Astrocyte (in vitro differentiated cells and primary cell): ENCODE data around the gene ZFAND2B. TPM values are rescaled to one million over a fixed set of nuclear protein-coding genes. Genes with fewer than 3 reads are reported as not detected.
A peak's percentile ranks its signal among the peaks of the same experiment; 100 is the strongest.

ENCODE experiments used
- DNase-seq: peaks from one replicate; pipeline ENCODE4 v3.0.0-alpha.2; 2010; ENCODE audit warnings: low read depth
- FAIRE-seq: peaks from 2 replicates; lab custom pipeline; 2011; peaks lifted over from hg19 to GRCh38; lab: Jason Lieb, UNC
- H2AFZ ChIP-seq: 2 replicates; pipeline ENCODE4 v1.6.0; 2012; ENCODE audit warnings: low read depth, low read length, inconsistent platforms
- H3K27ac ChIP-seq: 2 replicates; pipeline ENCODE4 v1.5.1; 2011; ENCODE audit warnings: low read depth, low read length, inconsistent platforms
- H3K27me3 ChIP-seq: 2 replicates; pipeline ENCODE4 v1.6.0; 2011; ENCODE audit warnings: low read length, inconsistent platforms; ENCODE audit not compliant: insufficient read depth
- H3K36me3 ChIP-seq: 2 replicates; pipeline ENCODE4 v1.5.1; 2011; ENCODE audit warnings: low read length, inconsistent platforms; ENCODE audit not compliant: insufficient read depth
- H3K4me1 ChIP-seq: 2 replicates; pipeline ENCODE4 v1.5.1; 2011; ENCODE audit warnings: low read length, inconsistent platforms; ENCODE audit not compliant: insufficient read depth
- H3K4me2 ChIP-seq: 2 replicates; pipeline ENCODE4 v1.6.0; 2012; ENCODE audit warnings: low read length, inconsistent platforms
- H3K4me3 ChIP-seq: 2 replicates; pipeline ENCODE4 v1.5.1; 2011; ENCODE audit warnings: low read depth, mild to moderate bottlenecking, low read length, inconsistent platforms; ENCODE audit not compliant: insufficient read depth
- H3K79me2 ChIP-seq: 2 replicates; pipeline ENCODE4 v1.6.0; 2012; ENCODE audit warnings: mild to moderate bottlenecking, low read length, inconsistent platforms; ENCODE audit not compliant: insufficient read depth
- H3K9ac ChIP-seq: 2 replicates; pipeline ENCODE4 v1.6.0; 2012; ENCODE audit warnings: mild to moderate bottlenecking, low read length, inconsistent platforms
- H3K9me3 ChIP-seq: 2 replicates; pipeline ENCODE4 v1.5.1; 2012; ENCODE audit warnings: low read depth, mild to moderate bottlenecking, low read length, inconsistent platforms; ENCODE audit not compliant: insufficient read depth
- H4K20me1 ChIP-seq: 2 replicates; pipeline ENCODE4 v1.6.0; 2012; ENCODE audit warnings: low read length, inconsistent platforms; ENCODE audit not compliant: insufficient read depth
- H3K27ac Mint-ChIP-seq: one replicate; pipeline ENCODE4 v1.8.0; 2021; ENCODE audit warnings: mild to moderate bottlenecking, mixed read lengths; ENCODE audit not compliant: unreplicated experiment
- H3K27me3 Mint-ChIP-seq: one replicate; pipeline ENCODE4 v1.8.0; 2021; ENCODE audit warnings: low read depth, mixed read lengths; ENCODE audit not compliant: unreplicated experiment
- H3K36me3 Mint-ChIP-seq: one replicate; pipeline ENCODE4 v1.8.0; 2021; ENCODE audit warnings: low read depth, mixed read lengths; ENCODE audit not compliant: unreplicated experiment
- H3K4me1 Mint-ChIP-seq: one replicate; pipeline ENCODE4 v1.8.0; 2021; ENCODE audit warnings: low read depth, mixed read lengths; ENCODE audit not compliant: unreplicated experiment
- H3K4me3 Mint-ChIP-seq: one replicate; pipeline ENCODE4 v1.8.0; 2021; ENCODE audit warnings: mild to moderate bottlenecking, moderate library complexity, mixed read lengths; ENCODE audit not compliant: unreplicated experiment
- H3K9me3 Mint-ChIP-seq: one replicate; pipeline ENCODE4 v1.8.0; 2021; ENCODE audit warnings: mild to moderate bottlenecking, mixed read lengths; ENCODE audit not compliant: unreplicated experiment
- CTCF ChIP-seq: IDR thresholded peaks from 2 replicates; pipeline ENCODE4 v1.5.1; 2011; ENCODE audit warnings: low read depth, mild to moderate bottlenecking, inconsistent platforms, low read length, moderate library complexity; ENCODE audit not compliant: insufficient read depth
- EZH2 ChIP-seq: IDR thresholded peaks from 2 replicates; pipeline ENCODE4 v1.6.1; 2012; ENCODE audit warnings: mild to moderate bottlenecking, low read length, inconsistent platforms; ENCODE audit not compliant: insufficient read depth
- total RNA-seq: library from RNA; stranded (reverse); gene quantifications from 2 replicates; pipeline ENCODE4 v1.2.1, GENCODE V29; 2021

Gene ZFAND2B
- total RNA-seq, 1 donor from 2014 or later = 24.0 TPM

GRCh38 chr2:219174801-219175200 lies 31.8 kb upstream of the ZFAND2B start:
- Histone ChIP-seq H3K4me2 (no peak overlapping the region), H3K27ac (no peak overlapping the region), H3K9ac (no peak overlapping the region), H3K4me3 (no peak overlapping the region), H3K27me3 (no peaks in the 10 kb centered on the region), H4K20me1 (peaks cover 28% of the 10 kb centered on the region), H3K36me3 (peaks cover 4% of the 10 kb centered on the region), H2AFZ (no peak overlapping the region), H3K4me1 (peaks cover 26% of the 10 kb centered on the region), H3K79me2 (peaks cover 29% of the 10 kb centered on the region), H3K9me3 (no peaks in the 10 kb centered on the region)
- Mint-ChIP-seq H3K4me1 (peaks cover 21% of the 10 kb centered on the region), H3K9me3 (peaks cover 1% of the 10 kb centered on the region), H3K27ac (no peak overlapping the region), H3K4me3 (peak overlapping the region; percentile 66), H3K36me3 (peaks cover 18% of the 10 kb centered on the region), H3K27me3 (no peaks in the 10 kb centered on the region)
- FAIRE-seq (no peak), DNase-seq (no peak)
- TF ChIP-seq EZH2 (no peak), CTCF (no peak)

DNA sequence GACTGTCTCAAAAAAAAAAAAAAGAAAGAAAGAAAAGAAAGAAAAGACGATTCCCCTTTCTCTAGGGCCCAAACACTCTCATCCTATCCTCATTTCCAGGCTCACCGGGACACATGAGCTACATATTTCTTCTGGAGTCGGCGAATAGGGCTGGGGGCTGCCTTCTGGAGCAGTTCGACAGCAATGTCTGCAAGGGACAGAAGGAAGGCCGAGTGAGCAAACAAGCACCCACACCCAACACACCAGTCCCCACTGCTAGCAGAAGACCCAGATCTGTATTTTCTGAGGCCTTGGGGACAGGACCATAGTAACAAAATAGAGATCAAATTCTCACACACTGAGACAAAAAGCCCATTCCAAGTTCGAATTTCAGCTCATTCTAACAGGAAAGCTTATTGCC lies 31.1 kb upstream of the ZFAND2B start:
- Mint-ChIP-seq H3K9me3 (peaks cover 1% of the 10 kb centered on the region), H3K36me3 (peaks cover 18% of the 10 kb centered on the region), H3K27ac (no peak overlapping the region), H3K4me1 (peaks cover 21% of the 10 kb centered on the region), H3K27me3 (no peaks in the 10 kb centered on the region), H3K4me3 (peak overlapping the region; percentile 86)
- peaks cover 35% of the 10 kb centered on the region for H4K20me1 ChIP-seq
- peaks cover 36% of the 10 kb centered on the region for H3K79me2 ChIP-seq
- DNase-seq (no peak), FAIRE-seq (no peak)
- H3K4me1 ChIP-seq = peaks cover 26% of the 10 kb centered on the region
- H3K36me3 ChIP-seq = peaks cover 4% of the 10 kb centered on the region
- H3K9ac ChIP-seq = peak overlapping the region; percentile 87
- peak overlapping the region; percentile 96 for H3K4me2 ChIP-seq
- H3K27ac ChIP-seq = no peak overlapping the region
- H3K4me3 ChIP-seq = peak overlapping the region; percentile 71
- TF ChIP-seq CTCF = no peak
- TF ChIP-seq EZH2 = no peak
- H2AFZ ChIP-seq = no peak overlapping the region
- H3K27me3 ChIP-seq = no peaks in the 10 kb centered on the region
- H3K9me3 ChIP-seq = no peaks in the 10 kb centered on the region

GRCh38 chr2:219175928-219176817 lies 30.4 kb upstream of the ZFAND2B start:
- Mint-ChIP-seq H3K27ac (peak overlapping the region; percentile 77), H3K9me3 (peaks cover 1% of the 10 kb centered on the region), H3K36me3 (peaks cover 20% of the 10 kb centered on the region), H3K4me3 (peak overlapping the region; percentile 86), H3K27me3 (no peaks in the 10 kb centered on the region), H3K4me1 (peaks cover 18% of the 10 kb centered on the region)
- peak overlapping the region; percentile 96 for H3K4me2 ChIP-seq
- peaks cover 26% of the 10 kb centered on the region for H3K4me1 ChIP-seq
- no peaks in the 10 kb centered on the region for H3K9me3 ChIP-seq
- H3K4me3 ChIP-seq = peak overlapping the region; percentile 71
- H2AFZ ChIP-seq = peak overlapping the region; percentile 77
- no peak for TF ChIP-seq EZH2
- TF ChIP-seq CTCF = no peak
- peaks cover 37% of the 10 kb centered on the region for H4K20me1 ChIP-seq
- H3K9ac ChIP-seq = peak overlapping the region; percentile 87
- peaks cover 7% of the 10 kb centered on the region for H3K36me3 ChIP-seq
- peaks cover 42% of the 10 kb centered on the region for H3K79me2 ChIP-seq
- peak overlapping the region; percentile 94 for H3K27ac ChIP-seq
- H3K27me3 ChIP-seq = no peaks in the 10 kb centered on the region
- DNase-seq (peak; percentile 16), FAIRE-seq (no peak)
